Thyroid gland (tissue), 4 donors: ENCODE measurements around the gene HIGD2A. TPM values are rescaled to one million over a fixed set of nuclear protein-coding genes. Genes with fewer than 3 reads are reported as not detected.

Experiments used
- DNase-seq, 2 donors: peaks; one replicate each; pipeline ENCODE4 v3.0.0-alpha.2; 2019
- H3K27ac ChIP-seq, 3 donors: fragments of 200-600 bp; sonication (generic); 1 replicate in 2 of 3; 2 replicates in 1 of 3; pipeline ENCODE4 v1.5.1; 2016 to 2019; ENCODE audit warnings: mild to moderate bottlenecking in 1 of 3, moderate library complexity in 1 of 3
- H3K27me3 ChIP-seq: fragments of 200-600 bp; sonication (generic); one replicate; pipeline ENCODE4 v1.5.1; 2019
- H3K36me3 ChIP-seq, 2 donors: fragments of 200-600 bp; sonication (generic); one replicate each; pipeline ENCODE4 v1.5.1; 2016 to 2019
- H3K4me1 ChIP-seq, 2 donors: fragments of 200-600 bp; sonication (generic); one replicate each; pipeline ENCODE4 v1.5.1; 2017 to 2019
- H3K4me3 ChIP-seq, 3 donors: fragments of 200-600 bp; sonication (generic); replicated peaks in 1 of 3; 1 replicate in 2 of 3; 2 replicates in 1 of 3; pipeline ENCODE4 v1.5.1; 2016; ENCODE audit warnings: mild to moderate bottlenecking in 1 of 3
- H3K9me3 ChIP-seq: fragments of 200-600 bp; sonication (generic); one replicate; pipeline ENCODE4 v1.5.1; 2017
- POLR2A ChIP-seq, 2 donors: fragments of 450-650 bp; IDR thresholded peaks; one replicate each; pipeline ENCODE4 v1.6.1; 2017; ENCODE audit warnings: antibody characterized with exemption in 2 of 2, mild to moderate bottlenecking in 2 of 2, moderate library complexity in 1 of 2
- WGBS, 2 donors: methylation state at CpG; one replicate each; pipeline ENCODE4 v1.1.5; 2017; 5-methylcytosine and 5-hydroxymethylcytosine counted together
- intact Hi-C: fragments of 100-400 bp; cut with DNase I; formaldehyde crosslinking; loops from one replicate; pipeline ENCODE4 v1.15.1; 2023
- total RNA-seq, 4 donors: library from RNA; depleted of rRNA; stranded (reverse); fragments of >200 nt; gene quantifications; one replicate each; pipeline ENCODE4 v1.2.3, GENCODE V29; 2016
- TF ChIP-seq, protein P1 (sequence below), 6 experiments: fragments of 200-600 bp in 3 of 6; fragments of 450-650 bp in 3 of 6; sonication (generic) in 3 of 6; IDR thresholded peaks; one replicate each; pipeline ENCODE4 v1.5.1; 2016 to 2019; ENCODE audit warnings: antibody characterized with exemption in 6 of 6, mild to moderate bottlenecking in 2 of 6, inconsistent platforms in 1 of 6, moderate library complexity in 1 of 6

HIGD2A gene
- total RNA-seq, 4 donors from 2014 or later = 112 to 188 (median 138) TPM

DNA sequence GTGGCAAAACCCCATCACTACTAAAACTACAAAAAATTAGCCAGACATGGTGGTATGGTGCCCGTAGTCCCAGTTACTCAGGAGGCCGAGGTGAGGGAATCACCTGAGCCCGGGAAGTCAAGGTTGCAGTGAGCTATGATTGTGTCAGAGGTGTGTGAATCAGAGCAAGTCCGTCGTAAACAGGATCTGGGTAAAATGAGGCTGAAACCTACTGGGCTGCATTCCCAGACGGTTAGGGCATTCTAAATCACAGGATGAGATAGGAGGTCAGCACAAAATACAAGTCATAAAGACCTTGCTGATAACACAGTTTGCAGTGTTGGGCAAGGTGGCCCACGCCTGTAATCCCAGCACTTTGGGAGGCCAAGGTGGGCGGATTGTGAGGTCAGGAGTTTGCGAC, 29.7 kb downstream of the HIGD2A start:
- 90 to 92% methylated on average over 9 of the region's 9 CpGs for WGBS, 2 donors
- no peaks in the 10 kb centered on the region for H3K36me3 ChIP-seq
- H3K27me3 ChIP-seq = no peaks in the 10 kb centered on the region
- H3K27ac ChIP-seq = no peak overlapping the region
- DNase-seq = no peak
- intact Hi-C loops = loop anchor here (5.0 kb wide), 3 partner anchors 124 to 239 kb away; no protein-coding TSS in a partner anchor
- no peaks in the 10 kb centered on the region for H3K9me3 ChIP-seq
- peaks cover 17 to 30% of the 10 kb centered on the region in 2 donors for H3K4me1 ChIP-seq
- no peak overlapping the region for H3K4me3 ChIP-seq
- TF ChIP-seq, protein P1, sequence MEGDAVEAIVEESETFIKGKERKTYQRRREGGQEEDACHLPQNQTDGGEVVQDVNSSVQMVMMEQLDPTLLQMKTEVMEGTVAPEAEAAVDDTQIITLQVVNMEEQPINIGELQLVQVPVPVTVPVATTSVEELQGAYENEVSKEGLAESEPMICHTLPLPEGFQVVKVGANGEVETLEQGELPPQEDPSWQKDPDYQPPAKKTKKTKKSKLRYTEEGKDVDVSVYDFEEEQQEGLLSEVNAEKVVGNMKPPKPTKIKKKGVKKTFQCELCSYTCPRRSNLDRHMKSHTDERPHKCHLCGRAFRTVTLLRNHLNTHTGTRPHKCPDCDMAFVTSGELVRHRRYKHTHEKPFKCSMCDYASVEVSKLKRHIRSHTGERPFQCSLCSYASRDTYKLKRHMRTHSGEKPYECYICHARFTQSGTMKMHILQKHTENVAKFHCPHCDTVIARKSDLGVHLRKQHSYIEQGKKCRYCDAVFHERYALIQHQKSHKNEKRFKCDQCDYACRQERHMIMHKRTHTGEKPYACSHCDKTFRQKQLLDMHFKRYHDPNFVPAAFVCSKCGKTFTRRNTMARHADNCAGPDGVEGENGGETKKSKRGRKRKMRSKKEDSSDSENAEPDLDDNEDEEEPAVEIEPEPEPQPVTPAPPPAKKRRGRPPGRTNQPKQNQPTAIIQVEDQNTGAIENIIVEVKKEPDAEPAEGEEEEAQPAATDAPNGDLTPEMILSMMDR (IDR thresholded peaks at IDR 0.05) = no peak
- no peak for TF ChIP-seq POLR2A (IDR thresholded peaks at IDR 0.05)

DNA sequence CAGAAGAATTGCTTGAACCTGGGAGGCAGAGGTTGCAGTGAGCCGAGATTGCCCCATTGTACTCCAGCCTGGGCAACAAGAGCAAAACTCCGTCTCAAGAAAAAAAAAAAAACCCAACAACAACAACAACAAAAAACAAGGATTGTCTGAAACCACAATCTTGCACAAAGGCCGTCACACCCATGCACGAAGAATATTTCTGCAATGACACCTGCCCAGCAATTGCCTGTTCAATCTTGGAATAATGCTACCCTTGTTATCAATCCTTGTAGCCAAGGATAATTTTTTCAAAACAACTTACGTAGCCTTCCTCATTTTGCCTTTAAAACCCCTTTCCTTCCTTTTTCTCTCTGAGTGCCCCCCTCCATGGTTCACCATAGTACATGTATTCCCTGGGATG, 31.5 kb downstream of the HIGD2A start:
- Histone ChIP-seq H3K27ac (no peak overlapping the region), H3K36me3 (no peaks in the 10 kb centered on the region), H3K9me3 (no peaks in the 10 kb centered on the region), H3K4me3 (no peak overlapping the region), H3K27me3 (no peaks in the 10 kb centered on the region), H3K4me1 (peaks cover 10 to 12% of the 10 kb centered on the region in 2 donors)
- WGBS, 2 donors = 92% methylated on average over 5 of the region's 5 CpGs
- DNase-seq = no peak
- TF ChIP-seq, protein P1 (IDR thresholded peaks at IDR 0.05) = no peak
- TF ChIP-seq POLR2A (IDR thresholded peaks at IDR 0.05) = no peak
- intact Hi-C loops = no loop called here

DNA sequence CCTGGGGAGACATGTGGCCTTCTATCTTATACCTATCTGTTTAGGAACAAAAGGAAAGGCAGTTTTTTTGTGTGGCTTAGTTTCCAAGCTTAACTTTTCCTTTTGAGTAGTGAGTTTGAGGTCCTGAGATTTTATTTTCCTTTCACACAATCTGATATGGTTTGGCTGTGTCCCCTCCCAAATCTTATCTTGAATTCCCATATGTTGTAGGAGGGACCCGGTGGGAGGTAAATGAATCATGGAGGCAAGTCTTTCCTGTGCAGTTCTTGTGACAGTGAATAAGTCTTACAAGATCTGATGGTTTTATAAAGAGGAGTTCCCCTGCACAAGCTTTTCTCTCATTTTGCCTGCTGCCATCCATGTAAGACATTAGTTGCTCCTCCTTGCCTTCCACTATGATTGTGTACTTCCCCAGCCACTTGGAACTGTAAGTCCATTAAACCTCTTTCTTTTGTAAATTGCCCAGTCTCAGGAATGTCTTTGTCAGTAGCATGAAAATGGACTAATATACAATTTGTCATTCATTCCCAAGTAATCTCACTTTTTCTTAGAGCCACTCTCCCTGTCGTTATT, 32.5 kb downstream of the HIGD2A start:
- no peak for DNase-seq
- 82 to 90% methylated on average over 2 of the region's 2 CpGs for WGBS, 2 donors
- no peak overlapping the region for H3K27ac ChIP-seq
- H3K9me3 ChIP-seq = no peaks in the 10 kb centered on the region
- no peak overlapping the region for H3K4me3 ChIP-seq
- TF ChIP-seq, protein P1 (IDR thresholded peaks at IDR 0.05) = no peak
- no peak for TF ChIP-seq POLR2A (IDR thresholded peaks at IDR 0.05)
- no peaks in the 10 kb centered on the region for H3K27me3 ChIP-seq
- H3K36me3 ChIP-seq = no peaks in the 10 kb centered on the region
- intact Hi-C loops = no loop called here
- H3K4me1 ChIP-seq = peaks cover 4 to 6% of the 10 kb centered on the region in 2 donors

DNA sequence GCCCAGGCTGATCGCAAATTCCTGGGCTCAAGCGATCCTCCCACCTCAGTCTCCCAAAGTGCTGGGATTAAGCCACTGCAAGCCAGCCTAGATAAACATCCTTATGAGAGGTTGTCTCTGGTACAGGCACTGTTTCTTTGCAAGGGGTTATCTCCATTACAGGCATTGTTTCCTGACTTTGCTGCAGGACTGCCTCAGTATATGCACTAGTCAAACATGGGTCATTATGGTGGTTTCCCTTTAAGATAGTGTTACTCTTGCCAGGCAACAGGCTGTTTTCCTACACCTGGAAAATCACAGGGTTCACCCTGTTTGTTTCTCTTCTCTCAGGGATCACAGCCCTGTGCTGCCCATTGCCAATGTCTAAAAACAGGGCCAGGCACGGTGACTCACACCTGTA, 35.6 kb downstream of the HIGD2A start:
- H3K27ac ChIP-seq = no peak overlapping the region
- no peaks in the 10 kb centered on the region for H3K9me3 ChIP-seq

DNA sequence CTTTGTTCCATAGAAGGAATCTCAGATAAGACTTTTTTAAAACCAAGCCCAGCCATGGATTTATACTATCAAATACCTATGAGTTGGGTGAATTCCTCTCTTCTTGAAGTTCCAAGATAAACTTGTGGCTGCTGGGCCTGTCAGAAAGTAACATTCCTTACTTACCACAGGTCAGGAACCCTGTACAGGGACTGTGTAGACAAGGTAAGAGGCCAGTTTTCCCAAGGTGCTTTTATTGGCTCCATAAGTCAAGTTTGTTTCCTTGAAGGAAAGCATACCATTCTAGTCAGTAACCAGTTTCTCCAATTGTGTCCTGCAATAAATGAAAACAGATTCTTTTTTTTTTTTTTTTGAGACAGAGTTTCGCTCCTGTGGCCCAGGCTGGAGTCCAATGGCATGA, 36.6 kb downstream of the HIGD2A start:
- no peaks in the 10 kb centered on the region for H3K4me1 ChIP-seq
- intact Hi-C loops = no loop called here
- no peak overlapping the region for H3K4me3 ChIP-seq
- H3K9me3 ChIP-seq = no peaks in the 10 kb centered on the region
- H3K36me3 ChIP-seq = no peaks in the 10 kb centered on the region
- TF ChIP-seq POLR2A (IDR thresholded peaks at IDR 0.05) = no peak
- TF ChIP-seq, protein P1 (IDR thresholded peaks at IDR 0.05) = no peak
- DNase-seq = no peak
- H3K27me3 ChIP-seq = no peaks in the 10 kb centered on the region
- 95 to 96% methylated on average over 1 of the region's 1 CpG for WGBS, 2 donors
- no peak overlapping the region for H3K27ac ChIP-seq

More for the DNA sequence above, 35.6 kb downstream of the HIGD2A start:
- TF ChIP-seq POLR2A (IDR thresholded peaks at IDR 0.05) = no peak
- TF ChIP-seq, protein P1 (IDR thresholded peaks at IDR 0.05) = no peak
- Histone ChIP-seq H3K36me3 (no peaks in the 10 kb centered on the region), H3K4me3 (no peak overlapping the region), H3K27me3 (no peaks in the 10 kb centered on the region), H3K4me1 (no peaks in the 10 kb centered on the region)
- no peak for DNase-seq
- 84 to 92% methylated on average over 3 of the region's 3 CpGs for WGBS, 2 donors
- intact Hi-C loops = no loop called here
